H9 (cell line): ENCODE measurements around the gene LRPAP1. TPM values are rescaled to one million over a fixed set of nuclear protein-coding genes. Genes with fewer than 3 reads are reported as not detected.

ENCODE experiments used
- DNase-seq: peaks from one replicate; pipeline ENCODE4 v3.0.0-alpha.2; 2017
- H2AFZ ChIP-seq: one replicate; pipeline ENCODE4 v1.6.1; 2013; ENCODE audit warnings: mild to moderate bottlenecking, low read length, control low read depth, moderate library complexity
- H2AK5ac ChIP-seq: 2 replicates; pipeline ENCODE4 v1.6.1; 2013; ENCODE audit warnings: low read length, control low read depth, mixed read lengths; ENCODE audit not compliant: insufficient read length
- H2BK120ac ChIP-seq: one replicate; pipeline ENCODE4 v1.6.1; 2013; ENCODE audit warnings: low read depth, mild to moderate bottlenecking, low read length, control low read depth, inconsistent platforms; ENCODE audit not compliant: poor library complexity, severe bottlenecking
- H2BK12ac ChIP-seq: 2 replicates; pipeline ENCODE4 v1.6.1; 2013; ENCODE audit warnings: low read length, control low read depth, mixed read lengths, low read depth; ENCODE audit not compliant: insufficient read length
- H2BK15ac ChIP-seq: 2 replicates; pipeline ENCODE4 v1.6.1; 2013; ENCODE audit warnings: low read depth, low read length, control low read depth
- H2BK20ac ChIP-seq: one replicate; pipeline ENCODE4 v1.6.1; 2013; ENCODE audit warnings: low read depth, mild to moderate bottlenecking, low read length, control low read depth, inconsistent platforms; ENCODE audit not compliant: poor library complexity, severe bottlenecking
- H2BK5ac ChIP-seq: 2 replicates; pipeline ENCODE4 v1.6.1; 2013; ENCODE audit warnings: low read length, control low read depth, mixed read lengths; ENCODE audit not compliant: insufficient read length
- H3K14ac ChIP-seq: 2 replicates; pipeline ENCODE4 v1.6.1; 2013; ENCODE audit warnings: low read length, control low read depth; ENCODE audit not compliant: insufficient read depth
- H3K18ac ChIP-seq: 2 replicates; pipeline ENCODE4 v1.6.1; 2013; ENCODE audit warnings: low read depth, mild to moderate bottlenecking, mixed read lengths, low read length, control low read depth; ENCODE audit not compliant: insufficient read length
- H3K23ac ChIP-seq: 2 replicates; pipeline ENCODE4 v1.6.1; 2013; ENCODE audit warnings: low read length, control low read depth, mixed read lengths, low read depth; ENCODE audit not compliant: insufficient read length
- H3K23me2 ChIP-seq: 2 replicates; pipeline ENCODE4 v1.6.1; 2013; ENCODE audit warnings: low read depth, mild to moderate bottlenecking, mixed read lengths, low read length, control low read depth; ENCODE audit not compliant: insufficient read length, poor library complexity, severe bottlenecking
- H3K27ac ChIP-seq: 2 replicates; pipeline ENCODE4 v1.5.1; 2013; ENCODE audit warnings: low read length, control low read depth, mixed read lengths, low read depth; ENCODE audit not compliant: insufficient read length
- H3K27me3 ChIP-seq: 2 replicates; pipeline ENCODE4 v1.6.1; 2013; ENCODE audit warnings: low read length, control low read depth, inconsistent platforms; ENCODE audit not compliant: insufficient read depth
- H3K4ac ChIP-seq: 2 replicates; pipeline ENCODE4 v1.6.1; 2013; ENCODE audit warnings: low read depth, mild to moderate bottlenecking, control low read depth, inconsistent platforms, low read length, moderate library complexity
- H3K4me1 ChIP-seq: 2 replicates; pipeline ENCODE4 v1.6.1; 2013; ENCODE audit warnings: low read length, control low read depth, inconsistent platforms; ENCODE audit not compliant: insufficient read depth
- H3K4me2 ChIP-seq: 2 replicates; pipeline ENCODE4 v1.6.1; 2013; ENCODE audit warnings: low read length, control low read depth, mixed read lengths; ENCODE audit not compliant: insufficient read length, insufficient read depth
- H3K56ac ChIP-seq: 2 replicates; pipeline ENCODE4 v1.6.1; 2013; ENCODE audit warnings: low read depth, mild to moderate bottlenecking, mixed read lengths, low read length, control low read depth; ENCODE audit not compliant: insufficient read length
- H3K79me1 ChIP-seq: 2 replicates; pipeline ENCODE4 v1.6.1; 2013; ENCODE audit warnings: low read depth, mild to moderate bottlenecking, moderate library complexity, low read length, control low read depth, inconsistent platforms; ENCODE audit not compliant: insufficient read depth, poor library complexity, severe bottlenecking
- H3K79me2 ChIP-seq: 2 replicates; pipeline ENCODE4 v1.6.1; 2013; ENCODE audit warnings: low read length, control low read depth, inconsistent platforms; ENCODE audit not compliant: insufficient read depth
- H3K9ac ChIP-seq: 2 replicates; pipeline ENCODE4 v1.6.1; 2013; ENCODE audit warnings: low read length, control low read depth, mixed read lengths; ENCODE audit not compliant: insufficient read length; ENCODE audit errors: extremely low read depth
- H3K9me3 ChIP-seq: one replicate; pipeline ENCODE4 v1.6.1; 2013; ENCODE audit warnings: low read depth, low read length, inconsistent platforms; ENCODE audit not compliant: control insufficient read depth
- H3T11ph ChIP-seq: one replicate; pipeline ENCODE4 v1.6.1; 2013; ENCODE audit warnings: mild to moderate bottlenecking, low read length, control low read depth, inconsistent platforms
- H4K20me1 ChIP-seq: one replicate; pipeline ENCODE4 v1.6.1; 2013; ENCODE audit not compliant: control insufficient read depth, insufficient read length, insufficient read depth
- H4K5ac ChIP-seq: 2 replicates; pipeline ENCODE4 v1.6.1; 2013; ENCODE audit warnings: low read depth, mild to moderate bottlenecking, mixed read lengths, low read length, control low read depth; ENCODE audit not compliant: insufficient read length
- H4K8ac ChIP-seq: replicated peaks from 2 replicates; pipeline ENCODE4 v1.6.1; 2013; ENCODE audit warnings: low read length, control low read depth, mixed read lengths, low read depth; ENCODE audit not compliant: insufficient read length
- H4K91ac ChIP-seq: 2 replicates; pipeline ENCODE4 v1.6.1; 2013; ENCODE audit warnings: low read depth, mild to moderate bottlenecking, moderate library complexity, mixed read lengths, low read length, control low read depth; ENCODE audit not compliant: insufficient read length
- H3K27ac Mint-ChIP-seq, 3 experiments: 2 replicates in 2 of 3; 3 replicates in 1 of 3; pipeline ENCODE4 v1.8.0; 2020 to 2021; ENCODE audit warnings: mixed read lengths in 3 of 3, mild to moderate bottlenecking in 1 of 3, moderate library complexity in 1 of 3
- H3K27me3 Mint-ChIP-seq: 2 replicates; pipeline ENCODE4 v1.8.0; 2021; ENCODE audit warnings: low read depth, mild to moderate bottlenecking, moderate library complexity, mixed read lengths
- H3K36me3 Mint-ChIP-seq, 3 experiments: 2 replicates in 2 of 3; 3 replicates in 1 of 3; pipeline ENCODE4 v1.8.0; 2020 to 2021; ENCODE audit warnings: low read depth in 3 of 3, mixed read lengths in 3 of 3; ENCODE audit not compliant: insufficient read depth in 1 of 3
- H3K4me1 Mint-ChIP-seq, 2 experiments: 2 replicates each; pipeline ENCODE4 v1.8.0; 2020; ENCODE audit warnings: mixed read lengths in 2 of 2
- H3K4me3 Mint-ChIP-seq, 2 experiments: 2 replicates in 1 of 2; 3 replicates in 1 of 2; pipeline ENCODE4 v1.8.0; 2020 to 2021; ENCODE audit warnings: mild to moderate bottlenecking in 2 of 2, mixed read lengths in 2 of 2, moderate library complexity in 1 of 2
- H3K9me3 Mint-ChIP-seq, 2 experiments: 2 replicates in 1 of 2; 3 replicates in 1 of 2; pipeline ENCODE4 v1.8.0; 2020; ENCODE audit warnings: mild to moderate bottlenecking in 2 of 2, mixed read lengths in 2 of 2, moderate library complexity in 1 of 2
- WGBS: extraction: QIAGEN DNeasy Blood & Tissue Kit; methylation state at CpG from one replicate; pipeline ENCODE4 v1.1.7; 2013; ENCODE audit warnings: missing lambda C conversion rate, low lambda C conversion rate, mixed read lengths; ENCODE audit not compliant: insufficient read length; ENCODE audit errors: extremely low coverage; 5-methylcytosine and 5-hydroxymethylcytosine counted together
- total RNA-seq: library from RNA; stranded (reverse); gene quantifications from 2 replicates; pipeline ENCODE4 v1.2.1, GENCODE V29; 2021
- TF ChIP-seq, protein P1 (sequence below): fragments of 200-600 bp; sonication (generic); conservative IDR thresholded peaks from 3 replicates; pipeline ENCODE4 v1.8.0; 2021; ENCODE audit warnings: antibody characterized with exemption, mild to moderate bottlenecking

The LRPAP1 gene
- total RNA-seq, 1 experiment from 2014 or later: 85.9 TPM

DNA sequence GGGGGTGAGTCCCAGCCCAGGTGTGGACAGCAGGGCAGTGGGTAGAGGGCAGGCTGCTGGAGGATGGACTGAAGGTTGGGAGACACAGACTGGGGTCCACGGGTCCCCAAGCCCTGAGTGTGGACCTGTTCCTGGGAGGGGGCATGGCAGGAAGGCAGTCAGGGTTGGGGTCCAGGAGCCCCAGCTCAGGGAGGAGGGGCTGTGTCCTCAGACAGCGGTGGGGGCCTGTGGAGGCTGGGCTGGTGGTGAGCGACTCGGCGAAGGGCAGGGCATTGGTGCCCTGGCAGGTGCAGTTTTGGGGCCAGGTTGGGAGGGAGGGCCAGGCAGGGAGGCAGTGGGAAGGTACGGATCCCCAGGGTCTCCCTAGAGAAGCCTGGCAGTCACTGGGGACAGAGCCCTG is 35.1 kb downstream of the LRPAP1 start:
- H4K8ac ChIP-seq: no peak overlapping the region
- no peaks in the 10 kb centered on the region for H3K79me1 ChIP-seq
- peaks cover 79% of the 10 kb centered on the region for H3K27me3 Mint-ChIP-seq

More for the DNA sequence above, 35.1 kb downstream of the LRPAP1 start:
- Histone ChIP-seq H4K5ac (no peak overlapping the region), H2BK5ac (no peak overlapping the region), H3K23me2 (no peaks in the 10 kb centered on the region), H3K79me2 (no peaks in the 10 kb centered on the region), H4K91ac (no peak overlapping the region), H2BK12ac (no peak overlapping the region), H3K9ac (no peak overlapping the region), H3K14ac (no peak overlapping the region), H3K4me1 (no peaks in the 10 kb centered on the region), H3K4me2 (no peak overlapping the region), H2BK15ac (no peak overlapping the region), H3K9me3 (no peaks in the 10 kb centered on the region), H3K27me3 (peaks cover 9% of the 10 kb centered on the region; the same call in 1 of the 2 replicates), H2BK20ac (no peak overlapping the region), H3K56ac (no peak overlapping the region), H2AFZ (no peak overlapping the region), H3K4ac (no peak overlapping the region), H4K20me1 (peaks cover 4% of the 10 kb centered on the region), H3K23ac (no peak overlapping the region), H2AK5ac (no peak overlapping the region), H3T11ph (no peak overlapping the region), H2BK120ac (no peak overlapping the region), H3K18ac (no peak overlapping the region), H3K27ac (no peak overlapping the region)
- Mint-ChIP-seq H3K27ac (no peak overlapping the region), H3K4me1 (peaks cover 5 to 14% of the 10 kb centered on the region in 2 experiments), H3K36me3 (peaks cover 0 to 2% (median 0%) of the 10 kb centered on the region in 3 experiments; a peak in 1 of 7 replicates), H3K9me3 (no peaks in the 10 kb centered on the region; a peak in 1 of 5 replicates), H3K4me3 (no peak overlapping the region)
- no CpG with 5 or more reads among the region's 6 CpGs for WGBS
- TF ChIP-seq, protein P1, sequence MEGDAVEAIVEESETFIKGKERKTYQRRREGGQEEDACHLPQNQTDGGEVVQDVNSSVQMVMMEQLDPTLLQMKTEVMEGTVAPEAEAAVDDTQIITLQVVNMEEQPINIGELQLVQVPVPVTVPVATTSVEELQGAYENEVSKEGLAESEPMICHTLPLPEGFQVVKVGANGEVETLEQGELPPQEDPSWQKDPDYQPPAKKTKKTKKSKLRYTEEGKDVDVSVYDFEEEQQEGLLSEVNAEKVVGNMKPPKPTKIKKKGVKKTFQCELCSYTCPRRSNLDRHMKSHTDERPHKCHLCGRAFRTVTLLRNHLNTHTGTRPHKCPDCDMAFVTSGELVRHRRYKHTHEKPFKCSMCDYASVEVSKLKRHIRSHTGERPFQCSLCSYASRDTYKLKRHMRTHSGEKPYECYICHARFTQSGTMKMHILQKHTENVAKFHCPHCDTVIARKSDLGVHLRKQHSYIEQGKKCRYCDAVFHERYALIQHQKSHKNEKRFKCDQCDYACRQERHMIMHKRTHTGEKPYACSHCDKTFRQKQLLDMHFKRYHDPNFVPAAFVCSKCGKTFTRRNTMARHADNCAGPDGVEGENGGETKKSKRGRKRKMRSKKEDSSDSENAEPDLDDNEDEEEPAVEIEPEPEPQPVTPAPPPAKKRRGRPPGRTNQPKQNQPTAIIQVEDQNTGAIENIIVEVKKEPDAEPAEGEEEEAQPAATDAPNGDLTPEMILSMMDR: no peak
- DNase-seq: no peak
